BE2C (cell line): ENCODE results near the gene IL19.

Source experiments
- DNase-seq: peaks from one replicate; pipeline ENCODE4 v3.0.0-alpha.2; 2020
- H3K27me3 ChIP-seq: fragments of 250-450 bp; sonication (Bioruptor Pico); 2 replicates; pipeline ENCODE4 v1.5.1; 2020; ENCODE audit warnings: mild to moderate bottlenecking
- H3K36me3 ChIP-seq: fragments of 250-450 bp; sonication (Bioruptor Pico); 2 replicates; pipeline ENCODE4 v1.5.1; 2020; ENCODE audit warnings: mild to moderate bottlenecking
- H3K4me1 ChIP-seq: fragments of 250-450 bp; sonication (Bioruptor Pico); 2 replicates; pipeline ENCODE4 v1.5.1; 2020
- H3K4me3 ChIP-seq: 2 replicates; pipeline ENCODE4 v1.5.1; 2011; ENCODE audit warnings: low read depth, low read length
- H3K9me3 ChIP-seq: fragments of 250-450 bp; sonication (Bioruptor Pico); 2 replicates; pipeline ENCODE4 v1.5.1; 2020
- CTCF ChIP-seq: IDR thresholded peaks from 2 replicates; pipeline ENCODE4 v1.5.1; 2012; ENCODE audit warnings: mild to moderate bottlenecking, low read depth, low read length

The IL19 gene

GRCh38 chr1:206745301-206745700 lies 25.3 kb upstream of the IL19 start:
- H3K4me3 ChIP-seq = no peak overlapping the region
- no peak for TF ChIP-seq CTCF
- H3K9me3 ChIP-seq = no peaks in the 10 kb centered on the region
- DNase-seq = no peak
- no peaks in the 10 kb centered on the region for H3K27me3 ChIP-seq
- H3K4me1 ChIP-seq = no peaks in the 10 kb centered on the region
- H3K36me3 ChIP-seq = no peaks in the 10 kb centered on the region

- H3K9me3 ChIP-seq = no peaks in the 10 kb centered on the region
- no peak overlapping the region for H3K4me3 ChIP-seq
- no peak for DNase-seq
- no peaks in the 10 kb centered on the region for H3K36me3 ChIP-seq
- no peak for TF ChIP-seq CTCF
- no peaks in the 10 kb centered on the region for H3K4me1 ChIP-seq
- H3K27me3 ChIP-seq = no peaks in the 10 kb centered on the region
Measured at GRCh38 chr1:206748348-206749030, 22.1 kb upstream of the IL19 start.

GRCh38 chr1:206751891-206752290 lies 18.7 kb upstream of the IL19 start:
- Histone ChIP-seq H3K4me1 (no peaks in the 10 kb centered on the region), H3K9me3 (no peaks in the 10 kb centered on the region), H3K36me3 (no peaks in the 10 kb centered on the region), H3K27me3 (no peaks in the 10 kb centered on the region), H3K4me3 (no peak overlapping the region)
- TF ChIP-seq CTCF = no peak
- DNase-seq = no peak

GRCh38 chr1:206752481-206752880 lies 18.1 kb upstream of the IL19 start:
- no peak overlapping the region for H3K4me3 ChIP-seq
- DNase-seq = no peak
- H3K4me1 ChIP-seq = no peaks in the 10 kb centered on the region
- no peaks in the 10 kb centered on the region for H3K36me3 ChIP-seq
- TF ChIP-seq CTCF = no peak
- no peaks in the 10 kb centered on the region for H3K27me3 ChIP-seq
- no peaks in the 10 kb centered on the region for H3K9me3 ChIP-seq

- TF ChIP-seq CTCF = no peak
- H3K9me3 ChIP-seq = no peaks in the 10 kb centered on the region
- H3K27me3 ChIP-seq = no peaks in the 10 kb centered on the region
- DNase-seq = no peak
- H3K36me3 ChIP-seq = no peaks in the 10 kb centered on the region
- no peak overlapping the region for H3K4me3 ChIP-seq
- H3K4me1 ChIP-seq = no peaks in the 10 kb centered on the region
Measured at GRCh38 chr1:206753141-206753540, 17.4 kb upstream of the IL19 start.

GRCh38 chr1:206754011-206754410 lies 16.6 kb upstream of the IL19 start:
- no peaks in the 10 kb centered on the region for H3K9me3 ChIP-seq
- TF ChIP-seq CTCF = no peak
- H3K27me3 ChIP-seq = no peaks in the 10 kb centered on the region
- no peak for DNase-seq
- no peak overlapping the region for H3K4me3 ChIP-seq
- no peaks in the 10 kb centered on the region for H3K36me3 ChIP-seq
- no peaks in the 10 kb centered on the region for H3K4me1 ChIP-seq
